ENCODE results near the gene POC1A. TPM values are rescaled to one million over a fixed set of nuclear protein-coding genes. Genes with fewer than 3 reads are reported as not detected.

POC1A gene
- total and polyA plus RNA-seq, 2 of the 4 experiments (the other 2 are of a cell fraction) = 10.6 to 11.5 TPM

- Histone ChIP-seq H3K9ac (ENCODE audit: low read depth, low read length) (no peak overlapping the region), H3K27ac (ENCODE audit: insufficient read depth, low read length) (no peak overlapping the region), H2BK15ac (ENCODE audit: low read depth, low read length) (no peak overlapping the region), H4K91ac (ENCODE audit: insufficient read depth, low read depth, low read length) (no peak overlapping the region), H3K56ac (ENCODE audit: extremely low read depth, insufficient read depth, low read length) (no peak overlapping the region), H3K4me1 (ENCODE audit: control insufficient read depth, insufficient read depth, low read length) (peaks cover 8% of the 10 kb centered on the region), H2BK20ac (ENCODE audit: low read depth, low read length) (no peak overlapping the region), H3K79me1 (ENCODE audit: low read depth in 1 of 2, low read length in 2 of 2) (no peaks in the 10 kb centered on the region), H4K20me1 (ENCODE audit: insufficient read depth, low read length) (no peaks in the 10 kb centered on the region), H2AFZ (replicated peaks; ENCODE audit: low read length, poor library complexity) (no peak overlapping the region), H3K9me1 (ENCODE audit: insufficient read depth, low read length) (peaks cover 10% of the 10 kb centered on the region), H3K4me3 (ENCODE audit: insufficient read depth, low read depth, low read length) (no peak overlapping the region), H3K18ac (ENCODE audit: low read depth, low read length) (no peak overlapping the region), H2BK5ac (ENCODE audit: low read depth, low read length, poor library complexity, severe bottlenecking) (no peak overlapping the region), H4K5ac (ENCODE audit: low read depth, low read length) (no peak overlapping the region), H2AK9ac (replicated peaks; ENCODE audit: low read depth, low read length, poor library complexity) (no peak overlapping the region), H3K9me3 (ENCODE audit: control insufficient read depth, insufficient read depth, low read length) (no peaks in the 10 kb centered on the region), H3K14ac (replicated peaks; ENCODE audit: low read depth, low read length) (no peak overlapping the region), H2BK120ac (ENCODE audit: low read depth, low read length) (no peak overlapping the region), H2AK5ac (ENCODE audit: low read depth, low read length) (no peak overlapping the region), H3K4me2 (ENCODE audit: low read depth, low read length) (no peak overlapping the region), H4K8ac (ENCODE audit: low read depth in 2 of 2, low read length in 2 of 2) (no peak overlapping the region), H3K4ac (ENCODE audit: low read depth, low read length) (no peak overlapping the region), H3K27me3 (ENCODE audit: control insufficient read depth, insufficient read depth, low read length) (no peaks in the 10 kb centered on the region), H3K36me3 (ENCODE audit: control insufficient read depth, insufficient read depth, low read length) (no peaks in the 10 kb centered on the region), H3K23ac (ENCODE audit: low read depth, low read length) (no peak overlapping the region)
- DNase-seq (no peak), ATAC-seq (ENCODE audit: low read depth) (no peak)
- WGBS, 2 experiments (ENCODE audit: extremely low coverage in 2 of 2, insufficient read length in 1 of 2) = 47% methylated on average over 4 of the region's 9 CpGs; no CpG with 5 or more reads in 1 of the 2 experiments
- TF ChIP-seq RCOR1 (IDR thresholded peaks at IDR 0.05; ENCODE audit: insufficient replicate concordance, low read length) = no peak
- TF ChIP-seq POLR2A (IDR thresholded peaks at IDR 0.05; ENCODE audit: low read depth, low read length) = no peak
- no peak for TF ChIP-seq RAD21 (IDR thresholded peaks at IDR 0.05; ENCODE audit: low read length)
- TF ChIP-seq SMC3 (IDR thresholded peaks at IDR 0.05; ENCODE audit: low read depth, low read length) = no peak
- no peak for TF ChIP-seq RFX5 (IDR thresholded peaks at IDR 0.05; ENCODE audit: low read depth, low read length)
- TF ChIP-seq BHLHE40 (IDR thresholded peaks at IDR 0.05; ENCODE audit: low read depth, low read length) = no peak
- no peak for TF ChIP-seq CHD1 (IDR thresholded peaks at IDR 0.05; ENCODE audit: low read depth, low read length)
- TF ChIP-seq MXI1 (IDR thresholded peaks at IDR 0.05; ENCODE audit: borderline replicate concordance, low read depth, low read length) = no peak
- dilution Hi-C loops (cut with HindIII; ENCODE audit: low sequenced_read_pairs, unreplicated experiment) = no loop called here
- in situ Hi-C loops (cut with MboI; ENCODE audit: low sequenced_read_pairs) = loop anchor here (25.0 kb wide), 1 partner anchor 1830 kb away; the partner anchor contains the start of genes RASSF1, TUSC2 and ZMYND10
- intact Hi-C loops (cut with micrococcal nuclease) = no loop called here
- ChIA-PET CTCF (no interaction called here), POLR2A (ENCODE audit: unreplicated experiment) (no interaction called here)
- no TSS peak for BruUV-seq (replicated peaks)
Measured at GRCh38 chr3:52167240-52167639, 13.0 kb upstream of the POC1A start.

Measured in IMR-90 (cell line).